ENCODE measurements around the gene PLCH1. TPM values are rescaled to one million over a fixed set of nuclear protein-coding genes. Genes with fewer than 3 reads are reported as not detected.

The PLCH1 gene, protein sequence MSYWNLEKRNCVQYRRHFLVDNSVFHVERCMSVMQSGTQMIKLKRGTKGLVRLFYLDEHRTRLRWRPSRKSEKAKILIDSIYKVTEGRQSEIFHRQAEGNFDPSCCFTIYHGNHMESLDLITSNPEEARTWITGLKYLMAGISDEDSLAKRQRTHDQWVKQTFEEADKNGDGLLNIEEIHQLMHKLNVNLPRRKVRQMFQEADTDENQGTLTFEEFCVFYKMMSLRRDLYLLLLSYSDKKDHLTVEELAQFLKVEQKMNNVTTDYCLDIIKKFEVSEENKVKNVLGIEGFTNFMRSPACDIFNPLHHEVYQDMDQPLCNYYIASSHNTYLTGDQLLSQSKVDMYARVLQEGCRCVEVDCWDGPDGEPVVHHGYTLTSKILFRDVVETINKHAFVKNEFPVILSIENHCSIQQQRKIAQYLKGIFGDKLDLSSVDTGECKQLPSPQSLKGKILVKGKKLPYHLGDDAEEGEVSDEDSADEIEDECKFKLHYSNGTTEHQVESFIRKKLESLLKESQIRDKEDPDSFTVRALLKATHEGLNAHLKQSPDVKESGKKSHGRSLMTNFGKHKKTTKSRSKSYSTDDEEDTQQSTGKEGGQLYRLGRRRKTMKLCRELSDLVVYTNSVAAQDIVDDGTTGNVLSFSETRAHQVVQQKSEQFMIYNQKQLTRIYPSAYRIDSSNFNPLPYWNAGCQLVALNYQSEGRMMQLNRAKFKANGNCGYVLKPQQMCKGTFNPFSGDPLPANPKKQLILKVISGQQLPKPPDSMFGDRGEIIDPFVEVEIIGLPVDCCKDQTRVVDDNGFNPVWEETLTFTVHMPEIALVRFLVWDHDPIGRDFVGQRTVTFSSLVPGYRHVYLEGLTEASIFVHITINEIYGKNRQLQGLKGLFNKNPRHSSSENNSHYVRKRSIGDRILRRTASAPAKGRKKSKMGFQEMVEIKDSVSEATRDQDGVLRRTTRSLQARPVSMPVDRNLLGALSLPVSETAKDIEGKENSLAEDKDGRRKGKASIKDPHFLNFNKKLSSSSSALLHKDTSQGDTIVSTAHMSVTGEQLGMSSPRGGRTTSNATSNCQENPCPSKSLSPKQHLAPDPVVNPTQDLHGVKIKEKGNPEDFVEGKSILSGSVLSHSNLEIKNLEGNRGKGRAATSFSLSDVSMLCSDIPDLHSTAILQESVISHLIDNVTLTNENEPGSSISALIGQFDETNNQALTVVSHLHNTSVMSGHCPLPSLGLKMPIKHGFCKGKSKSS (N-terminal part only)
- 20.9 TPM for total RNA-seq (ENCODE audit: unreplicated experiment)
- long read RNA-seq, partial matches to known transcripts, result 0 of 1 reads
- long read RNA-seq, other reads (novel, unspliced or antisense), result 1 of 1 reads

DNA sequence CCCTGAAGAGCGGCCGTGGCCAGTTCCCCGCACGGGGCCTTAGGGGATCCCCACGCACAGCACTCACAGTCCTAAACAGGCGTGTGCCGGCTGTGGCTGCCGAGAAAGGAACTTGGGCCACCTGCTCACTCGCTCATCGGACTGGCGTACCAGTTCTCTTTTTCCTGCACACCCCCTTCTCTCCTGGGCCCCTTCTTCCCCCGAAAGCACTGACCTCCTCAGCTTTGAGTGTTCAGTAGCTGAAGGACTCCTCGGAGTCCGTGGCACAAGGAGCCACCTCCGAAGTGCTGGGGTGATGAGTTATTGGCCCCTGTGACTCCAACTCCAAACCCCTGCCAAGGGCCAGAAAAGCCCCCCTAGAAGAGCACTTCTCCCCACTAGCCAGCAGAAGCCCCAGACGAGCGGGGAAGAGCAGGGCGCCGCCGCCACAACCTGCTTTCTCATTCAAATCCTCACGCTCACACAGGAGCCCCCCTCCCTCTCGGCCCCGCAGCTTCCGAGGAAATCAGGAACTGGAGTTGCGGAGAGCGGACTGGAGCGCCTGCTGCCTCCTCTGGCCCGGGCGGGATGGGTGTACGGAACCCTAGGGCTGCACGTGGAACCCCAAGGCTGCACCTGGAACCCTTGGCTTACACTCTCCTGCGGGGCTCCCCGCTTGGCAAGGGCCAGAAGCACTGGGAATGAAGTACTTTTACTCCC is at the start of gene PLCH1:
PLCH1 (minus strand) TSS at position 446 of the 699 bp plus-strand sequence. CDS start 40,847 bp downstream, outside the sequence.
- H3K27ac Mint-ChIP-seq (ENCODE audit: unreplicated experiment), result peak within 1 kb of the TSS; percentile 57
- no peaks in the 10 kb centered on the region for H3K36me3 Mint-ChIP-seq (ENCODE audit: low read depth, unreplicated experiment)
- TF ChIP-seq, protein P1, sequence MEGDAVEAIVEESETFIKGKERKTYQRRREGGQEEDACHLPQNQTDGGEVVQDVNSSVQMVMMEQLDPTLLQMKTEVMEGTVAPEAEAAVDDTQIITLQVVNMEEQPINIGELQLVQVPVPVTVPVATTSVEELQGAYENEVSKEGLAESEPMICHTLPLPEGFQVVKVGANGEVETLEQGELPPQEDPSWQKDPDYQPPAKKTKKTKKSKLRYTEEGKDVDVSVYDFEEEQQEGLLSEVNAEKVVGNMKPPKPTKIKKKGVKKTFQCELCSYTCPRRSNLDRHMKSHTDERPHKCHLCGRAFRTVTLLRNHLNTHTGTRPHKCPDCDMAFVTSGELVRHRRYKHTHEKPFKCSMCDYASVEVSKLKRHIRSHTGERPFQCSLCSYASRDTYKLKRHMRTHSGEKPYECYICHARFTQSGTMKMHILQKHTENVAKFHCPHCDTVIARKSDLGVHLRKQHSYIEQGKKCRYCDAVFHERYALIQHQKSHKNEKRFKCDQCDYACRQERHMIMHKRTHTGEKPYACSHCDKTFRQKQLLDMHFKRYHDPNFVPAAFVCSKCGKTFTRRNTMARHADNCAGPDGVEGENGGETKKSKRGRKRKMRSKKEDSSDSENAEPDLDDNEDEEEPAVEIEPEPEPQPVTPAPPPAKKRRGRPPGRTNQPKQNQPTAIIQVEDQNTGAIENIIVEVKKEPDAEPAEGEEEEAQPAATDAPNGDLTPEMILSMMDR (IDR thresholded peaks at IDR 0.05; ENCODE audit: unreplicated experiment), result no peak
- peak within 1 kb of the TSS; percentile 93 for H3K4me3 Mint-ChIP-seq (ENCODE audit: unreplicated experiment)
- peaks cover 4% of the 10 kb centered on the region for H3K4me1 Mint-ChIP-seq (ENCODE audit: unreplicated experiment)
- no peaks in the 10 kb centered on the region for H3K9me3 Mint-ChIP-seq (ENCODE audit: unreplicated experiment)
- no peaks in the 10 kb centered on the region for H3K27me3 Mint-ChIP-seq (ENCODE audit: unreplicated experiment)
- DNase-seq (ENCODE audit: low spot score), result peak; percentile 77

DNA sequence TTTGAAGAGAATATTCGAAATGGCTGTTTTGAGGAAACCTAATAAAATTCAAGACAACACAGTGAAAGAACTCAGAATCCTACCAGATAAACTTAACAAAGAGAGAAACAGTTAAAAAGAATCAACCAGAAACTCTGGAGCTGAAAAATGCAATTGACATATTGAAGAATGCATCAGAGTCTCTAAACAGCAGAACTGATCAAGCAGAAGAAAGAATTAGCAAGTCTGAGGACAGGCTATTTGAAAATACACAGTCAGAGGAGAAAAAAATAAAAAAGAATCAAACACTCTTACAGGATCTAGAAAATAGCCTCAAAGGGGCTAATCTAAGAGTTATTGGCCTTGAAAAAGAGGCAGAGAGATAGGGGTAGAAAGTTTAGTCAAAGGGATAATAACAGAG is 47.7 kb upstream of the PLCH1 start:
- peaks cover 8% of the 10 kb centered on the region for H3K27me3 Mint-ChIP-seq (ENCODE audit: unreplicated experiment)
- no peaks in the 10 kb centered on the region for H3K4me1 Mint-ChIP-seq (ENCODE audit: unreplicated experiment)
- H3K4me3 Mint-ChIP-seq (ENCODE audit: unreplicated experiment), result no peak overlapping the region
- no peak for DNase-seq (ENCODE audit: low spot score)
- H3K9me3 Mint-ChIP-seq (ENCODE audit: unreplicated experiment), result no peaks in the 10 kb centered on the region
- H3K36me3 Mint-ChIP-seq (ENCODE audit: low read depth, unreplicated experiment), result peaks cover 10% of the 10 kb centered on the region
- TF ChIP-seq, protein P1 (IDR thresholded peaks at IDR 0.05; ENCODE audit: unreplicated experiment), result no peak
- no peak overlapping the region for H3K27ac Mint-ChIP-seq (ENCODE audit: unreplicated experiment)

DNA sequence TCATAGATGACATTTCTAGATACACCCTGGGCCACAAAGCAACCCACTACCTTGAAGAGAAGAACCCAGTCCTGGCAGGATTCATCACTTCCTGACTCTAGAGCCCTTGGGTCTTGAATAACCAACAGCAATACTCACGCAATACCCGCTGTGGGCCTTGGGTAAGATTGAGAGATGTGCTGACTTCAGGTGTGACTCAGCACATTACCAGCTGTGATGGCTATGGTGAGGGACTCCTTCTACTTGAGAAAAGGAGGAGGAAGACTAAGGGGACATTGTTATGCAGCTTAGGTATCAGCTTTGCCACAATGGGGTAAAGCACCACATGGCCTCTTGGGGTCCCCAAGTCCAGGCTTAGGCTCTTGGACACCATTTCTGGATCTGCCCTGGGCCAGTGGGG is 46.3 kb upstream of the PLCH1 start:
- Mint-ChIP-seq H3K27ac (ENCODE audit: unreplicated experiment) (no peak overlapping the region), H3K4me1 (ENCODE audit: unreplicated experiment) (no peaks in the 10 kb centered on the region), H3K27me3 (ENCODE audit: unreplicated experiment) (peaks cover 8% of the 10 kb centered on the region), H3K36me3 (ENCODE audit: low read depth, unreplicated experiment) (peaks cover 10% of the 10 kb centered on the region), H3K9me3 (ENCODE audit: unreplicated experiment) (no peaks in the 10 kb centered on the region), H3K4me3 (ENCODE audit: unreplicated experiment) (no peak overlapping the region)
- TF ChIP-seq, protein P1 (IDR thresholded peaks at IDR 0.05; ENCODE audit: unreplicated experiment), result no peak
- no peak for DNase-seq (ENCODE audit: low spot score)

DNA sequence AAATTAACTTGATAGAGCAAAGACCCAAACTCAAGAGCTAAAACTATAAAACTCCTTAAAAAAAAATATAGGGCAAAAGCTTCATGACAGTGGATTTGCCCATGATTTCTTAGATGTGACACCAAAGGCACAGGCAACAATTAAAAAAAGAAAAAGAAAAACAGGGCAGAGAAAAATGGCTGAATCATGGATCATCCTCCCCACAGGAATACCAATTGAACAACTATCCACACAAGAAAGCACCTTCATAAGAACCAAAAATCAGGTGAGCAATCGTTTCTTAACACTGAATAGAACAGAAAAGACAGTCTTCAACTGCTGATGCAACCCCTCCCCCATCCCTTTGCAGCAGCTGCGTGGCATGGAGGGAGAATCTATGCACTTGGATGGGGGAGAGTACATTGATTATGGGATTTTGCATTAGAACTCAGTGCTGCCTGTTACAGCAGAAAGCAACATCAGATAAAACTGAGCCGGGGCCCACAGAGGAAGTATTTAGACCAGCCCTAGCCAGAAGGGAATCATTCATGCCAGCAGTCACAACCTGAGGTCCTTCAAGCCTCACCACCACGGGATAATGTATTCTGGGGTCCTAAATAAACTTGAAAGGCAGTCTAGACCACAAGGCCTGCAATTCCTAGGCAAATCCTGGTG is 45.5 kb upstream of the PLCH1 start:
- DNase-seq (ENCODE audit: low spot score), result no peak
- Mint-ChIP-seq H3K27me3 (ENCODE audit: unreplicated experiment) (peaks cover 8% of the 10 kb centered on the region), H3K36me3 (ENCODE audit: low read depth, unreplicated experiment) (peaks cover 11% of the 10 kb centered on the region), H3K4me3 (ENCODE audit: unreplicated experiment) (no peak overlapping the region), H3K9me3 (ENCODE audit: unreplicated experiment) (no peaks in the 10 kb centered on the region), H3K27ac (ENCODE audit: unreplicated experiment) (no peak overlapping the region), H3K4me1 (ENCODE audit: unreplicated experiment) (no peaks in the 10 kb centered on the region)
- TF ChIP-seq, protein P1 (IDR thresholded peaks at IDR 0.05; ENCODE audit: unreplicated experiment), result no peak

All from endothelial cell (in vitro differentiated cells).